HTR-8/SVneo (cell line): ENCODE results near the gene SAP30BP.

Experiments used
- DNase-seq: peaks from one replicate; pipeline ENCODE4 v3.0.0; 2011; ENCODE audit warnings: low spot score, mixed read lengths; ENCODE audit not compliant: insufficient read length
- FAIRE-seq: peaks from 2 replicates; lab custom pipeline; 2011; peaks lifted over from hg19 to GRCh38; lab: Jason Lieb, UNC

Gene SAP30BP

DNA sequence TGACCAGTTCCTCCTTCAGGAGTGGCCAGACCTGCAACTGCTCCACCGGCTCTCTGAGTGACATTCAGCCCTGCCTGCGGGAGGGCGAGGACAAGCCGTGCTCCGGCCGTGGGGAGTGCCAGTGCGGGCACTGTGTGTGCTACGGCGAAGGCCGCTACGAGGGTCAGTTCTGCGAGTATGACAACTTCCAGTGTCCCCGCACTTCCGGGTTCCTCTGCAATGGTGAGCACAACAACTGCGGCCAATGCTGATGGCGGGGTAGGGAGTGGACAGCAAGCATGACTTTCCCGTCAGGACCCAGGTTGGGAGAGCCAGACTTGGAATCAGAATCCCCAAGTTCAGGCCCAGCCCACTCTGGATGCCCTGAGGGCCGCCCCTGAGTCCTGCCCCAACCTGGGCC lies 66.3 kb downstream of the SAP30BP start:
- DNase-seq (no peak), FAIRE-seq (no peak)

DNA sequence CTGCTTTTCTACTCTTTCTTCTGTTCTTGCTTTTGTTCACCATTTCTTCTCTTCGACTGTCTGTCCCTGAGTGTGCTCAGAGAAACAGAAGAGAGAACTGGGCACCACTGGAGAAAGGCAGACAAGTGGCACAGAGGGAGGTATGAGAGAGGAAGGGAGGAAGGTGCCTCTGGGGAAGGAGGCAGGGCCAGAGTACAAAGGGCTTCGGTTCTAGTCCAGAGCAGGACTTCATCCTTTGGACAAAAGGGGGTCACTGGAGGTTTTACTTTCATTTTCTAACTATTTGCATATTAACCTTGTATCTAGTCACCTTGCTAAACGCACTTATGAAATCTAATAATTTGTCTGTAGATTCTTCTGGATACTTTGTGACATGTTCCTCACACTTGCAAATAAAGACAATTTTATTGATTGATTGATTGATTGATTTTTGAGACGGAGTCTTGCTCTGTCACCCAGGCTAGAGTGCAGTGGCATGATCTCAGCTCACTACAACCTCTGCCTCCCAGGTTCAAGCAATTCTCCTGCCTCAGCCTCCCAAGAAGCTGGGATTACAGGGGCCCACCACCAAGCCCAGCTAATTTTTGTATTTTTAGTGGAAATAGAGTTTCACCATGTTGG lies 67.6 kb downstream of the SAP30BP start:
- no peak for FAIRE-seq
- DNase-seq, result no peak

DNA sequence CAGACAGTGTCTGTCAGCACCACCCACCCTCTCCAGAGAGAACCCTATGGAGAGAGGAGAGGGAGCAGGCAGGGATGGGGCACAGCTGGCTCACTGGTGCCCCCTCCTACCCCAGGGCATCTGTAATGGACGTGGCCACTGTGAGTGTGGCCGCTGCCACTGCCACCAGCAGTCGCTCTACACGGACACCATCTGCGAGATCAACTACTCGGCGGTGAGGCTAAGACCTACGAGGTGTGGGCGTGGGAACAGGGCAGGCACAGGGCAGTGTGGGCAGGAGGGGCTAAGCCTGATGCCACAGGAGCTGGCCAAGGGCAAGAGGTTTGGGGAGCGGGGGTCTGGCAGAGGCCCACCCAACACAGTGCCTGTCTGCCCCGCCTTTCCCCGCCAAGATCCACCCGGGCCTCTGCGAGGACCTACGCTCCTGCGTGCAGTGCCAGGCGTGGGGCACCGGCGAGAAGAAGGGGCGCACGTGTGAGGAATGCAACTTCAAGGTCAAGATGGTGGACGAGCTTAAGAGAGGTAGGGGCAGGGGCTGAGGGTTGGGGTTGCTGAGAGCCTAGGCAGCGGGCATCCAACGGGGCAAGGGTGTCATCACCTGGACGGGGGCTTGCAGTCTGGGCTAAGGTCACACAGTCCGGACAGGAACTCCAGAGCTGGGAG lies 69.2 kb downstream of the SAP30BP start:
- no peak for DNase-seq
- FAIRE-seq, result peak; percentile 16

DNA sequence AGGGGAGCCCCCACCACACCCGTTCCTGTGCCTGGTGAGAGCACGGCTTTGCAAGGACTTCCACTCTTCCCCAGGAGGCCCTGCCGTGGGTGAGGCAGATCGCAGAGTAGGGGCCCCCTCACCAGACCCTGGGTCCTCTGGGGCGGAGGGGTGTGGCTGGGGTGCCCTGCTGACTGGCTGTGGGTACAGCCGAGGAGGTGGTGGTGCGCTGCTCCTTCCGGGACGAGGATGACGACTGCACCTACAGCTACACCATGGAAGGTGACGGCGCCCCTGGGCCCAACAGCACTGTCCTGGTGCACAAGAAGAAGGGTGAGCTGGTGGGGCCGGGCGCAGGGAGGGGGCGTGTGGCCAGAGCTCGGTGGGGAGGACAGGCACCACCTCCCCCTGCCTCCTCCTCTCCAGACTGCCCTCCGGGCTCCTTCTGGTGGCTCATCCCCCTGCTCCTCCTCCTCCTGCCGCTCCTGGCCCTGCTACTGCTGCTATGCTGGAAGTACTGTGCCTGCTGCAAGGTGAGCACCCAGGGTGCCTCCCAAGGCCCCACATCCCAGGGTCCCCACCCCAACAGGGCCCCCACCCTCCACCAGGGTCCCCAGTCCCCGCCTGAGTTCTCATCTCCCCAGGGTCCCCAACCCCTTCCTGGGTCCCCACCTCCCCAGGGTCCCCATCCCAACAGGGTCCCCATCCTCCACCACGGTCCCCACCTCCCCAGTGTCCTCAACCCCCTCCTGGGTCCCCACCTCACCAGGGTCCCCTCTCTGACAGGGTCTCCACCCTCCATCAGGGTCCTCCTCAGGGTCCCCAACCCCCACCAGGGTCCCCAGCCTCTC lies 70.2 kb downstream of the SAP30BP start:
- FAIRE-seq (no peak), DNase-seq (no peak)

DNA sequence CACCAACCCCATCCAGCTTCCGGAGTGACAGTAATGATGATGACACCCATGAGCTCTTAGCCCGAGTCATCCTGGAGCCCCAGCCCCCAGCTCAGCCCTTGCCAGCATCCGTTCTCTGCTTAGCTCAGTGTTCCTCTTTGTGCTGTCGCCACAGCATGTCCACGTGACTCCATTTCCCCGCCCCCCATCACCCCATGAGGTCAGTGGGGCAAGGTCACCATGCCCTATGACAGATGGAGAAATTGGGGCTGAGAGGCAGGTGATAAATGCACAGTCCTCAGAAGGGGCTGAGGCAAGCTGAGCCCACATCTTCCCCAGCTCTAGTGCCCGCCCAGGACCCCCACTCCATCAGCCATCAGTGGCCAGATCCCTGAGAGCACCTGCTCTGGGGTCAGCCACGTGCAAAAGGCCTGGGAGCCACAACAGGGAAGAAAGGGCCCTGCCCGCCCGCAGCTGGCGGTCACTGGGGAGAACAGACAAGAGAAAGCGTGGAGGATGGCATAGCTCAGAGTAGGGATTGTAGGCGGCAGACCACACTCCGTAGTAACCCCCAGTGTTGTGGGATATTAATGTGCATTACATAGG lies 71.2 kb downstream of the SAP30BP start:
- DNase-seq (no peak), FAIRE-seq (peak; percentile 88)

DNA sequence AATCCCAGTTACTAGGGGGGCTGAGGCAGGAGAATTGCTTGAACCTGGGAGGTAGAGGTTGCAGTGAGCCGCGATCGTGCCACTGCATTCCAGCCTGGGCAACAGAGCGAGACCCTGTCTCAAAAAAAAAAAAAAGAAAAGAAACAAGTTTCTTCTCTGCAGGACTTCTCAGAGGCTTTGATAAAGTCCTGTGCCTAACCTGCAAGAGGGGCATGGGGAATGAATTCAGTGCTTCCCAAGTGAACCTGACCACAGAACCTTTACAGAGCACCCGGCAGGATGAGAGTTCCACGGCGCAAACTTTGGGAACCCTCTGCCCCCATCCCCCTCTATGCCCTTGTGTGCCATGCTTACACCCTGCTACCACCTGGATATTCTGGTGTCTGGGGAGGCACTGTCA lies 72.0 kb downstream of the SAP30BP start:
- FAIRE-seq (no peak), DNase-seq (no peak)

DNA sequence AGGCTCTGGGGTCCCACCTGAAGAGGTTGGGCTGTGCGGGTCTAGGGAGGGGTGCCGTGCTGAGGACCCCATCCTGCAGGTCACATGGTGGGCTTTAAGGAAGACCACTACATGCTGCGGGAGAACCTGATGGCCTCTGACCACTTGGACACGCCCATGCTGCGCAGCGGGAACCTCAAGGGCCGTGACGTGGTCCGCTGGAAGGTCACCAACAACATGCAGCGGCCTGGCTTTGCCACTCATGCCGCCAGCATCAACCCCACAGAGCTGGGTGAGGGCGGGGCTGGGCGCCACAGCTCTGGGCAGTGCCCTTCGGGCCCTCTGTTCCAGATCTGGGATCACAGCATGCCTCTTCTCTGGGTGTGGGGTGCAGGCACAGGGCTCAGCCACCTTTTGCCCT lies 72.7 kb downstream of the SAP30BP start:
- DNase-seq (no peak), FAIRE-seq (no peak)

DNA sequence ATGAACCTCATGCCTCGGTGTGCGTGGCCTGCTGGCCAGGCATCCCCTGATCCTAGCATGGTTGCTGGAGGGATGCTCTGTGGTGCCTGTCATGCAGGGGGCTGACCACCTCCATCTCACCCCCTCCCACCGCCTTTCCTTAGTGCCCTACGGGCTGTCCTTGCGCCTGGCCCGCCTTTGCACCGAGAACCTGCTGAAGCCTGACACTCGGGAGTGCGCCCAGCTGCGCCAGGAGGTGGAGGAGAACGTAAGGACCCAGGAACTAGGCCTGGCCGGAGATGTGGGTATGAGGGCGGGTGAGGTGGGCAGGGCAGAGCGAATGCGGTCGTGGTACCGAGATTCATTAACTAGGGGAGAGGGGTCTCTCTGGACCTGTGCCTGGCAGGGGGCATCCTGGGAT lies 73.1 kb downstream of the SAP30BP start:
- no peak for FAIRE-seq
- no peak for DNase-seq

DNA sequence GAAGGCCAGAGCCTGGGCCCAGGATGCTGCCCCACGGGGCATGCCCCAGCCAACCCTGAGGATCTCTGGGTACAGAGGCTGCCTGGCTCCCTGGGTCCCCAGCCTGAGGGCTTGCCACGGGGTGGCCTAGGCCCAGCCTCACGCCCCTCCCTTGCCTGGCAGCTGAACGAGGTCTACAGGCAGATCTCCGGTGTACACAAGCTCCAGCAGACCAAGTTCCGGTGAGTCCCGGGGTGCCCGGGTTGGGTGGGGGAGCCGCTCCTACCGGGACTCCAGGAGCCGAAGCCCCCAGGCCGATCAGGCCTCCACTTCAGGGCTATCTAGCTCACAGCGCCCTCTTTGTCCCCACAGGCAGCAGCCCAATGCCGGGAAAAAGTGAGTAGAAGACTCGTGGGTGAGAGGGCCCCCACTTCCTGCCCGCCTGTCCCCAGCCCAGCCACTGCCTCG lies 73.5 kb downstream of the SAP30BP start:
- no peak for FAIRE-seq

DNA sequence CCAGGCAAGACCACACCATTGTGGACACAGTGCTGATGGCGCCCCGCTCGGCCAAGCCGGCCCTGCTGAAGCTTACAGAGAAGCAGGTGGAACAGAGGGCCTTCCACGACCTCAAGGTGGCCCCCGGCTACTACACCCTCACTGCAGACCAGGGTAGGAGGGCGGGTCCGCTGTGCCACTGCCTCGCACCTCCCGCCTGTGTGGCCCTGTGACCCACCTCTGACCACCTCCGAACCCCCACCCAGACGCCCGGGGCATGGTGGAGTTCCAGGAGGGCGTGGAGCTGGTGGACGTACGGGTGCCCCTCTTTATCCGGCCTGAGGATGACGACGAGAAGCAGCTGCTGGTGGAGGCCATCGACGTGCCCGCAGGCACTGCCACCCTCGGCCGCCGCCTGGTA lies 75.2 kb downstream of the SAP30BP start:
- FAIRE-seq, result no peak
- DNase-seq, result no peak

More for the DNA sequence above, 73.5 kb downstream of the SAP30BP start:
- no peak for DNase-seq

DNA sequence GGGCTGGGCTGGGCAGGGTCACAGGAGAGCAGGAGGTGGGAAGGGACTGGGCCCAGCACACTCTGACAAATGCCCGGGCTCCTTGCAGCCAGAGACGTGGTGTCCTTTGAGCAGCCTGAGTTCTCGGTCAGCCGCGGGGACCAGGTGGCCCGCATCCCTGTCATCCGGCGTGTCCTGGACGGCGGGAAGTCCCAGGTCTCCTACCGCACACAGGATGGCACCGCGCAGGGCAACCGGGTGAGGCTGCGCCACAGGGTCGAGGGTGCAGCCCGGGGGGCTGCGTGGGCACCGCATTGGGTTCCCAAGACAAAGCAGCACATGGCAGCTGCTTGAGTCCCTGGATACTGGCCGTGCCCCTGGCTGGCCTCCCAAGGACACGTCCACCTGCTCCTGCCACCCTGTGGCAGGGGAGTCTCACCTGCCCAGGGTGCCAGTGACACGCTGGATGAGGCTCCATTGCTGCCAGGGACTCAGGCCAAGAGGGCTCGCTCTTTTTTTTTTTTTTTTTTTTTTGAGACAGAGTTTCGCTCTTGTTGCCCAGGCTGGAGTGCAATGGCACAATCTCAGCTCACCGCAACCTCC lies 76.6 kb downstream of the SAP30BP start:
- FAIRE-seq, result no peak
- no peak for DNase-seq

DNA sequence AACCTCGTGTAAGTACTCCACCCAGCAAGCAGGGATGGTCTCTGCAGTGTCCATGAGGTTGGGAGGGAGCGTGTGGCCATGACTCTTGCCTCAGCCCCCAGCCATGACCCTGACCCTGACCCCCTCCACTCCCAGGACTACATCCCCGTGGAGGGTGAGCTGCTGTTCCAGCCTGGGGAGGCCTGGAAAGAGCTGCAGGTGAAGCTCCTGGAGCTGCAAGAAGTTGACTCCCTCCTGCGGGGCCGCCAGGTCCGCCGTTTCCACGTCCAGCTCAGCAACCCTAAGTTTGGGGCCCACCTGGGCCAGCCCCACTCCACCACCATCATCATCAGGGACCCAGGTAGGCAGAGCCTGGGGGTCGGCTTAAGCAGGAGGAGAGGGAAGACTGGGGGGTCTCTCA lies 81.6 kb downstream of the SAP30BP start:
- FAIRE-seq, result no peak
- no peak for DNase-seq

DNA sequence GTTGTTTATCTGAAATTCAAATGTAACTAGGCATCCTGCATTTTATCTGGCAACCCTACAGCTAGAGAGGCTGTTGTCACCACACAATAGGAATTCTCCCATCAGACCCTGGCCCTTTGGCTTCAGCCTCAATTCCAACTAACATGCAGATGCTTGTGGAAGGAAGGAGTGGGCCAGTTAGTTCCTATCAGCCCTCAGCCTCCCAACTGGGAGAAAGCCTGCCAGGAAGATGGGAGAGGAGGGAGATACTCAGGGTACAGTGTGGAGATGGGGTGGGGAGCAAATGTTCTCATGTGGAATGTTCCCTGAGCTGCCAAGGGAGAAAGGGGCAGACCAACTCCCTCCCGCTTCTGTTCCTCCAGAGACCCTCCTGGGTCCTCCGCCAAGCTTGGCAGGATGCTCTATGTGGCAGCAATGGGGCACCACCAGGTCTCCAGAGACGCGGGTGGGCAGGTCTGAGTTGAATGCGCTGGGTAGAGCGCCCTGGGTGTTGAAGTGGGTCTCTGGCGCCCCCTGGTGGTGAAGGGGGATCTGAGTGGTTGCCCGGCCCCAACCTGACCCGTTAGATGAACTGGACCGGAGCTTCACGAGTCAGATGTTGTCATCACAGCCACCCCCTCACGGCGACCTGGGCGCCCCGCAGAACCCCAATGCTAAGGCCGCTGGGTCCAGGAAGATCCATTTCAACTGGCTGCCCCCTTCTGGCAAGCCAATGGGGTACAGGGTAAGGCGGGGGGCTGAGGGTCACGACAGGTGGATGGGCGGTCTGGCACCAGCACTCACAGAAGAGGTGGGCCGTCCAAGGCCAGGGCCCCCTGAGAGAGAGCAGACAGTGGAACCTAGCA lies 82.6 kb downstream of the SAP30BP start:
- no peak for FAIRE-seq
- peak; percentile 95 for DNase-seq

DNA sequence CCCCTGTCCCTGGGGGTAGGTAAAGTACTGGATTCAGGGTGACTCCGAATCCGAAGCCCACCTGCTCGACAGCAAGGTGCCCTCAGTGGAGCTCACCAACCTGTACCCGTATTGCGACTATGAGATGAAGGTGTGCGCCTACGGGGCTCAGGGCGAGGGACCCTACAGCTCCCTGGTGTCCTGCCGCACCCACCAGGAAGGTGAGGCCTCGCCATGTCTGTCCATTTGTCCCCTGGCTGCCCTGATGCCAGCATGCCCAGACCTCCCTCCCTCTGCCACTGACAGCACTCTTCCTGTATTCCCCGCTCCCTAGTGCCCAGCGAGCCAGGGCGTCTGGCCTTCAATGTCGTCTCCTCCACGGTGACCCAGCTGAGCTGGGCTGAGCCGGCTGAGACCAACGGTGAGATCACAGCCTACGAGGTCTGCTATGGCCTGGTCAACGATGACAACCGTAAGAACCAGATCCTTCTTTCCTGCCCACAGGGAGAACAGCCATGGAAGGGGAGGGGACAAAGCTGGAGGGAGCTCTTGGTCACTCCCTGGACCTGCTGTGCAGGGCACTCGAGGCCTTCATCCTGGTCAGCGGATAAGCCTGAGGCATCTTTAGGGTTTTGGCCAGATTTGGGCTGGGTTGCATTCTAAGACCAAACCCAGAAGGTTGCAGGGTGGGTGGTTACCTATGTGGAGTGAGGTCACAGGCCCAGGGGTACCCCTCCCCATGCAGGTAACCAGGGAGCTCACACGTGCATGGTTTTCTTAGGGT lies 83.7 kb downstream of the SAP30BP start:
- FAIRE-seq (no peak), DNase-seq (no peak)

DNA sequence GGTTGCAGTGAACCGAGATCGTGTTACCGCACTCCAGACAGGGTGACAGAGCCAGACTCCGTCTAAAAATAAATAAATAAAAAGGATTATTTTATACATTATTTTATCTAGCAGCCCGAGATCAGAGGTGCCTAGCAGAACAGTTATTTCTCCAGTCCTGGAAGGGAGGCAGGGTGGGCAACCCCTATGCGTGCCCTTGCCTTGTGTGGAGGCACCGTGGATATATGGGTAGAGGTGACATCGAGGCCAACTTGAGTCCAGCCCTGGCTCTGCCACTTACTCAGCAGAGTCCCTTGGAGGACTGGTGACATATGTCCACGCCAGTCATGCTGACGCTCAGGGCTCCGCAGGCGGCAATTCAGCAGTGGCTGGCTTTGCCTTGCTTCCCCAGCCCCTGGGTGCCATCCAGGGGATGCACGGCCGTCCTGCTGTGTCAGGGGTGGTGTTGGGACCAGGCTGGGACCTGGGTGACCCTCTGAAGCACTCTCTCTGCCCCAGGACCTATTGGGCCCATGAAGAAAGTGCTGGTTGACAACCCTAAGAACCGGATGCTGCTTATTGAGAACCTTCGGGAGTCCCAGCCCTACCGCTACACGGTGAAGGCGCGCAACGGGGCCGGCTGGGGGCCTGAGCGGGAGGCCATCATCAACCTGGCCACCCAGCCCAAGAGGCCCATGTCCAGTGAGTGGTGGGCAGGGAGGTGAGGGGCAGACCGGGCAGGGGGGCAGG lies 84.7 kb downstream of the SAP30BP start:
- DNase-seq (no peak), FAIRE-seq (no peak)

DNA sequence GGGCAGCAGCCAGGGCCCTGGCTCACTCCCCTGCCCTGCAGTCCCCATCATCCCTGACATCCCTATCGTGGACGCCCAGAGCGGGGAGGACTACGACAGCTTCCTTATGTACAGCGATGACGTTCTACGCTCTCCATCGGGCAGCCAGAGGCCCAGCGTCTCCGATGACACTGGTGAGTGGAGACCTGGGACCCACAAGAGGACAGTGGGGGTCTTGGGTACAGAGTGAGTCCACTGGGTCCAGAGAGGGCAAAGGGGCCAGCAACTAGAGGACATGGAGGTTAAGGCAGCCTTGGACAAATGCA lies 85.2 kb downstream of the SAP30BP start:
- FAIRE-seq (no peak), DNase-seq (no peak)

DNA sequence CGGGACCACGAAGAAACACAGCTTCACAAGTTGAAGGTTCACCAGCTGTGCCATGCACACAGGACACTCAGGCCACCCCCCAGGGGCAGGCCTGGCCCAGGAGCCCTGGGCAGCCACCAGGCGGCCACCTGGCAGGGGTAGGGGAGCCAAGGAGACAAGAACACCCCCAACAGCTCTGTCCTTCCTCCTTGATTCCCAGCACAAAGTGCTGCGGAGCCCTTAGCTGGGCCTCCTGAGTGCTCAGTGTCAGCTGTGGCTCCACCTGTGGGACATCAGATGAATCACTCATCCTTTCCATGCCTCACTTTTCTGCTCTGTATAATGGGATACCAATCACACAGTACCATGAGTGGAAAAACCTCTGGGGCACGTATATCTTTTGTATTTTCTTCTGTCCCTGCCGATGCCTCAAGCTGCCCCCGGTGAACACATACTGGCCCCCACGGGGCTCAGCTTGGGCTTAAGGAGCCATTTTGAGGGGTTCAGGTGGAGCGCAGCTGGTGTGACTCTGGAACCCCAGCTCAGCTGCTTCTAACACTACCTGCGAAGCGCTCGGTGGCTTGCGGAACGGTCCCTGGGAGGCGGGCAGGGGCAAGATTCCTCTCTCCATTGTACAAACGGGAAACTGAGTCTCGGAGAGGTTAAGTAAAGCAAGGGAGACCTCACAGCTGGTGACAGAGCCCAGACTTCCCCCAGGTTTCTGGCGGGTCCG lies 85.8 kb downstream of the SAP30BP start:
- DNase-seq (no peak), FAIRE-seq (no peak)
